Sigmoid colon (tissue), 4 donors: ENCODE results near the gene NDUFB4.

Experiments used
- EP300 ChIP-seq, 4 donors: sonication (generic); formaldehyde crosslinking; IDR thresholded peaks; one replicate each; pipeline ENCODE4 v1.6.1; 2017; ENCODE audit warnings: antibody characterized with exemption in 4 of 4
- POLR2A ChIP-seq, 2 donors: fragments of 450-650 bp; IDR thresholded peaks; one replicate each; pipeline ENCODE4 v1.6.1; 2016; ENCODE audit warnings: antibody characterized with exemption in 2 of 2, mild to moderate bottlenecking in 2 of 2, moderate library complexity in 2 of 2
- POLR2AphosphoS5 ChIP-seq, 4 donors: sonication (generic); formaldehyde crosslinking; IDR thresholded peaks; one replicate each; pipeline ENCODE4 v1.6.1; 2017; ENCODE audit warnings: antibody characterized with exemption in 4 of 4
- TF ChIP-seq, protein P1 (sequence below), 4 experiments: fragments of 450-650 bp in 3 of 4; fragments of 200-600 bp in 1 of 4; IDR thresholded peaks; one replicate each; pipeline ENCODE4 v1.5.1; 2016 to 2019; ENCODE audit warnings: antibody characterized with exemption in 4 of 4, mild to moderate bottlenecking in 3 of 4, moderate library complexity in 2 of 4

DNA sequence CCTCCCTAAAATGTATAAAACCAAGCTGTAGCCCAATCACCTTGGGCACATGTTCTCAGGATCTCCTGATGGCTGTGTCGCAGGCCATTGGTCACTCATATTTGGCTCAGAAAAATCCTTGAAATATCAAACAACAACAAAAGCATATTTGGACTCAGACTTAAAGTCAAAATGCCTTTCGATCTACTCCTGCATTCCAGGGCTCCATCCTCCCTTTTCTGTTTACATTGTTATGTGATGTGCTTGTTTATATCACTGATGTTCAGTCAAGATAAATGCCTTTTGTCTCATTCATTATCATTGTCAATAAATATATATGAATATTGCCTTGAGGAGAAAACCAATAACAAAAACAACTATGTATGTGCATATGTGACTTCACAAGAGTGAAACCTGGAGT lies 54.2 kb downstream of the NDUFB4 start:
- TF ChIP-seq, protein P1, sequence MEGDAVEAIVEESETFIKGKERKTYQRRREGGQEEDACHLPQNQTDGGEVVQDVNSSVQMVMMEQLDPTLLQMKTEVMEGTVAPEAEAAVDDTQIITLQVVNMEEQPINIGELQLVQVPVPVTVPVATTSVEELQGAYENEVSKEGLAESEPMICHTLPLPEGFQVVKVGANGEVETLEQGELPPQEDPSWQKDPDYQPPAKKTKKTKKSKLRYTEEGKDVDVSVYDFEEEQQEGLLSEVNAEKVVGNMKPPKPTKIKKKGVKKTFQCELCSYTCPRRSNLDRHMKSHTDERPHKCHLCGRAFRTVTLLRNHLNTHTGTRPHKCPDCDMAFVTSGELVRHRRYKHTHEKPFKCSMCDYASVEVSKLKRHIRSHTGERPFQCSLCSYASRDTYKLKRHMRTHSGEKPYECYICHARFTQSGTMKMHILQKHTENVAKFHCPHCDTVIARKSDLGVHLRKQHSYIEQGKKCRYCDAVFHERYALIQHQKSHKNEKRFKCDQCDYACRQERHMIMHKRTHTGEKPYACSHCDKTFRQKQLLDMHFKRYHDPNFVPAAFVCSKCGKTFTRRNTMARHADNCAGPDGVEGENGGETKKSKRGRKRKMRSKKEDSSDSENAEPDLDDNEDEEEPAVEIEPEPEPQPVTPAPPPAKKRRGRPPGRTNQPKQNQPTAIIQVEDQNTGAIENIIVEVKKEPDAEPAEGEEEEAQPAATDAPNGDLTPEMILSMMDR (IDR thresholded peaks at IDR 0.05) = no peak
- TF ChIP-seq POLR2A (IDR thresholded peaks at IDR 0.05) (no peak), EP300 (IDR thresholded peaks at IDR 0.05) (no peak), POLR2AphosphoS5 (IDR thresholded peaks at IDR 0.05) (no peak)
